PC-3 (cell line): ENCODE results near the gene NAV2.

ENCODE experiments used
- EZH2 ChIP-seq: fragments of 300-600 bp; sonication (generic); IDR thresholded peaks from one replicate; pipeline ENCODE4 v1.6.1; 2017; ENCODE audit warnings: antibody characterized with exemption, mild to moderate bottlenecking, low read length; ENCODE audit not compliant: unreplicated experiment
- TF ChIP-seq, protein P1 (sequence below): fragments of 300-600 bp; sonication (generic); conservative IDR thresholded peaks from 2 replicates; pipeline ENCODE4 v1.5.1; 2017; ENCODE audit warnings: antibody characterized with exemption, low read depth, mild to moderate bottlenecking, low read length

DNA sequence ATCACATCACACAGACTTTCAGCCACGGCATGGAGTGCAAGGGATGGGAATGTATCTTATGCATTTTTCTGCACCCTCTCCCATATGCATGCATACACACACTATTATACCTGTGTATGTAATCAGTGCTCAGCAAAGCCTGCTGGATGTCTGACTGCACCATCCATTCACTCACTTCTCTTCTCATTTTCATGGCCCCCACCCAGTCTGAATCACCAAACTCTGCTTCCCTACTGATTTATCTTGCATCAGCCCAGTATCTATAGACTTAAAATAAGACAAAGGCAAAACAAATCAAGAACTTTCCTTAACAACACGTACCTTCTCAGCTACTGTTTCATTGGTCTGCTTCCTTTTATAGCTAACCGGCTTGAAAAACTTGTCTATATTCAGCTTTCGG is 426.1 kb downstream of the NAV2 start:
- TF ChIP-seq, protein P1, sequence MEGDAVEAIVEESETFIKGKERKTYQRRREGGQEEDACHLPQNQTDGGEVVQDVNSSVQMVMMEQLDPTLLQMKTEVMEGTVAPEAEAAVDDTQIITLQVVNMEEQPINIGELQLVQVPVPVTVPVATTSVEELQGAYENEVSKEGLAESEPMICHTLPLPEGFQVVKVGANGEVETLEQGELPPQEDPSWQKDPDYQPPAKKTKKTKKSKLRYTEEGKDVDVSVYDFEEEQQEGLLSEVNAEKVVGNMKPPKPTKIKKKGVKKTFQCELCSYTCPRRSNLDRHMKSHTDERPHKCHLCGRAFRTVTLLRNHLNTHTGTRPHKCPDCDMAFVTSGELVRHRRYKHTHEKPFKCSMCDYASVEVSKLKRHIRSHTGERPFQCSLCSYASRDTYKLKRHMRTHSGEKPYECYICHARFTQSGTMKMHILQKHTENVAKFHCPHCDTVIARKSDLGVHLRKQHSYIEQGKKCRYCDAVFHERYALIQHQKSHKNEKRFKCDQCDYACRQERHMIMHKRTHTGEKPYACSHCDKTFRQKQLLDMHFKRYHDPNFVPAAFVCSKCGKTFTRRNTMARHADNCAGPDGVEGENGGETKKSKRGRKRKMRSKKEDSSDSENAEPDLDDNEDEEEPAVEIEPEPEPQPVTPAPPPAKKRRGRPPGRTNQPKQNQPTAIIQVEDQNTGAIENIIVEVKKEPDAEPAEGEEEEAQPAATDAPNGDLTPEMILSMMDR = no peak
- no peak for TF ChIP-seq EZH2
